Suprapubic skin (tissue), 4 donors: Measurements from ENCODE around the gene TPT1. TPM values are rescaled to one million over a fixed set of nuclear protein-coding genes. Genes with fewer than 3 reads are reported as not detected.

Experiments used
- DNase-seq, 2 donors: peaks; one replicate each; pipeline ENCODE4 v3.0.0-alpha.2; 2019; ENCODE audit warnings: low spot score in 2 of 2
- H3K27ac ChIP-seq: fragments of 200-600 bp; sonication (generic); one replicate; pipeline ENCODE4 v1.5.1; 2019
- H3K27me3 ChIP-seq: fragments of 200-600 bp; sonication (generic); one replicate; pipeline ENCODE4 v1.5.1; 2019
- H3K36me3 ChIP-seq: fragments of 200-600 bp; sonication (generic); one replicate; pipeline ENCODE4 v1.5.1; 2019
- H3K4me1 ChIP-seq: fragments of 200-600 bp; sonication (generic); one replicate; pipeline ENCODE4 v1.5.1; 2019
- H3K4me3 ChIP-seq: fragments of 200-600 bp; sonication (generic); one replicate; pipeline ENCODE4 v1.5.1; 2019; ENCODE audit warnings: mild to moderate bottlenecking
- H3K9me3 ChIP-seq: fragments of 200-600 bp; sonication (generic); one replicate; pipeline ENCODE4 v1.5.1; 2019
- EP300 ChIP-seq: sonication (generic); formaldehyde crosslinking; IDR thresholded peaks from one replicate; pipeline ENCODE4 v1.6.1; 2017; ENCODE audit warnings: antibody characterized with exemption
- POLR2A ChIP-seq, 2 donors: fragments of 450-650 bp; IDR thresholded peaks; one replicate each; pipeline ENCODE4 v1.6.1; 2017; ENCODE audit warnings: antibody characterized with exemption in 2 of 2, mild to moderate bottlenecking in 2 of 2, moderate library complexity in 2 of 2
- POLR2AphosphoS5 ChIP-seq, 3 donors: sonication (generic); formaldehyde crosslinking; IDR thresholded peaks; one replicate each; pipeline ENCODE4 v1.6.1; 2017; ENCODE audit warnings: antibody characterized with exemption in 3 of 3
- WGBS: methylation state at CpG from one replicate; pipeline ENCODE4 v1.1.5; 2018; 5-methylcytosine and 5-hydroxymethylcytosine counted together
- total RNA-seq, 4 donors: library from RNA; depleted of rRNA; stranded (reverse); fragments of >200 nt; gene quantifications; one replicate each; pipeline ENCODE4 v1.1.0, GENCODE V29; 2016
- TF ChIP-seq, protein P1 (sequence below), 2 donors: fragments of 200-600 bp in 1 of 2; fragments of 450-650 bp in 1 of 2; sonication (generic) in 1 of 2; IDR thresholded peaks; one replicate each; pipeline ENCODE4 v1.5.1; 2016 to 2019; ENCODE audit warnings: antibody characterized with exemption in 2 of 2, mild to moderate bottlenecking in 1 of 2, moderate library complexity in 1 of 2

The TPT1 gene
- total RNA-seq, 4 donors from 2014 or later = 1,947 to 2,729 (median 2,521) TPM

DNA sequence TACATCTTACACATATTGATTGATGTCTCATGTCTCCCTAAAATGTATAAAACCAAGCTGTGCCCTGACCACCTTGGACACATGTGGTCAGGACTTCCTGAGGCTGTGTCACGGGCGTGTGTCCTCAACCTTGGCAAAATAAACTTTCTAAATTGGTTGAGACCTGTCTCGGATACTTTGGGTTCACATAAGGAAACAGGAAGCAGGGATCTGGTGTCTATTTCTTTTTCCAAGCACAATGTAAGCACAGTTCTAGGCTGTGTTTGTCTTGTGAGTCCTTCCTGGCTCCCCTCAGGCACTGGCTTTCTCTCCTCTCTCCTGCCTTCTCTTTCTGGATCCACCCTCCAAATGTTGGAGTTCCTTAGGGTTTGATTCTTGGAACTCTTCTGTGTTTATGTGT, 27.6 kb upstream of the TPT1 start:
- 40% methylated on average over 3 of the region's 3 CpGs for WGBS
- Histone ChIP-seq H3K9me3 (no peaks in the 10 kb centered on the region), H3K4me3 (no peak overlapping the region), H3K27me3 (no peaks in the 10 kb centered on the region), H3K27ac (peak overlapping the region; percentile 55), H3K36me3 (peaks cover 6% of the 10 kb centered on the region), H3K4me1 (peaks cover 27% of the 10 kb centered on the region)
- no peak for DNase-seq
- TF ChIP-seq, protein P1, sequence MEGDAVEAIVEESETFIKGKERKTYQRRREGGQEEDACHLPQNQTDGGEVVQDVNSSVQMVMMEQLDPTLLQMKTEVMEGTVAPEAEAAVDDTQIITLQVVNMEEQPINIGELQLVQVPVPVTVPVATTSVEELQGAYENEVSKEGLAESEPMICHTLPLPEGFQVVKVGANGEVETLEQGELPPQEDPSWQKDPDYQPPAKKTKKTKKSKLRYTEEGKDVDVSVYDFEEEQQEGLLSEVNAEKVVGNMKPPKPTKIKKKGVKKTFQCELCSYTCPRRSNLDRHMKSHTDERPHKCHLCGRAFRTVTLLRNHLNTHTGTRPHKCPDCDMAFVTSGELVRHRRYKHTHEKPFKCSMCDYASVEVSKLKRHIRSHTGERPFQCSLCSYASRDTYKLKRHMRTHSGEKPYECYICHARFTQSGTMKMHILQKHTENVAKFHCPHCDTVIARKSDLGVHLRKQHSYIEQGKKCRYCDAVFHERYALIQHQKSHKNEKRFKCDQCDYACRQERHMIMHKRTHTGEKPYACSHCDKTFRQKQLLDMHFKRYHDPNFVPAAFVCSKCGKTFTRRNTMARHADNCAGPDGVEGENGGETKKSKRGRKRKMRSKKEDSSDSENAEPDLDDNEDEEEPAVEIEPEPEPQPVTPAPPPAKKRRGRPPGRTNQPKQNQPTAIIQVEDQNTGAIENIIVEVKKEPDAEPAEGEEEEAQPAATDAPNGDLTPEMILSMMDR (IDR thresholded peaks at IDR 0.05) = no peak
- TF ChIP-seq POLR2A (IDR thresholded peaks at IDR 0.05) = no peak
- TF ChIP-seq EP300 = no peak
- no peak for TF ChIP-seq POLR2AphosphoS5 (IDR thresholded peaks at IDR 0.05)

GRCh38 chr13:45368005-45368404, 27.0 kb upstream of the TPT1 start:
- TF ChIP-seq POLR2A (IDR thresholded peaks at IDR 0.05) (no peak), EP300 (no peak), POLR2AphosphoS5 (IDR thresholded peaks at IDR 0.05) (no peak)
- TF ChIP-seq, protein P1 (IDR thresholded peaks at IDR 0.05) = no peak
- Histone ChIP-seq H3K4me3 (no peak overlapping the region), H3K27ac (peak overlapping the region; percentile 55), H3K36me3 (peaks cover 6% of the 10 kb centered on the region), H3K27me3 (no peaks in the 10 kb centered on the region), H3K4me1 (peaks cover 27% of the 10 kb centered on the region), H3K9me3 (no peaks in the 10 kb centered on the region)
- no peak for DNase-seq
- 86% methylated on average over 4 of the region's 4 CpGs for WGBS

DNA sequence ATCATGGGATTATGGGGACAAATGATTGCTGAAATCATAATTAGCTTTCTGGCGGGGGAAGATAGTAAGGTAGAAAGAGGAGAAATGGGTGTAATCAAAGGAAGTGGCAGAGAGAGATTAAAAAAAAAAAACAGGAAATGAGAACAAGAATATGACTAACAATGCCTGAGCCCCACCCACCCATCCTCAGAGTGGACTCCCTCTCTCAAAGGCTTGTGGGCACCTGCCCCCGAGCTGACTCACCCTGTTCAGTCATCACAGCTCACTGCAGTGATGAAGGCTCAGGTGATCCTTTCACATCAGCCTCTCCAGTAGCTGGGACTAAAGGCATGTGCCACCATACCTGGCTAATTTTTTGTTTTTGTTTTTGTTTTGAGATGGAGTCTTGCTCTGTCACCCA, 26.4 kb upstream of the TPT1 start:
- no peaks in the 10 kb centered on the region for H3K27me3 ChIP-seq
- H3K36me3 ChIP-seq = peaks cover 6% of the 10 kb centered on the region
- H3K27ac ChIP-seq = peak overlapping the region; percentile 55
- no peak overlapping the region for H3K4me3 ChIP-seq
- H3K9me3 ChIP-seq = no peaks in the 10 kb centered on the region
- peaks cover 27% of the 10 kb centered on the region for H3K4me1 ChIP-seq
- WGBS = 30% methylated on average over 2 of the region's 2 CpGs
- DNase-seq = peak in 1 of 2 donors; percentile 76
- no peak for TF ChIP-seq POLR2A (IDR thresholded peaks at IDR 0.05)
- TF ChIP-seq POLR2AphosphoS5 (IDR thresholded peaks at IDR 0.05) = peak in 1 of 3 donors; percentile 9

DNA sequence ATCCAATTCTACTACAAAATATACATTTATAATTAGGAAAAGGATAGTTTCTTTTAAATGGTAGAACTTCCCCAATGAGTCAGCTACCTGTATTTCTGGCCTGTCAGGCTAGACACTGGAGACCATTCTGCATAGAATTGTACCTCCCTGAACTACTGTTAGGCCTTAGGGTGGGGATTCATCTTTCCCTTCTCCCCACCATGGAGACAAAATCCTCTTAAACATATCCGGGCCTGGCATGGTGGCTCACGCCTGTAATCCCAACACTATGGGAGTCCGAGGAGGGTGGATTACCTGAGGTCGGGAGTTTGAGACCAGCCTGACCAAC, 24.5 kb upstream of the TPT1 start:
- no peaks in the 10 kb centered on the region for H3K27me3 ChIP-seq
- 85% methylated on average over 2 of the region's 4 CpGs for WGBS
- no peak overlapping the region for H3K27ac ChIP-seq

DNA sequence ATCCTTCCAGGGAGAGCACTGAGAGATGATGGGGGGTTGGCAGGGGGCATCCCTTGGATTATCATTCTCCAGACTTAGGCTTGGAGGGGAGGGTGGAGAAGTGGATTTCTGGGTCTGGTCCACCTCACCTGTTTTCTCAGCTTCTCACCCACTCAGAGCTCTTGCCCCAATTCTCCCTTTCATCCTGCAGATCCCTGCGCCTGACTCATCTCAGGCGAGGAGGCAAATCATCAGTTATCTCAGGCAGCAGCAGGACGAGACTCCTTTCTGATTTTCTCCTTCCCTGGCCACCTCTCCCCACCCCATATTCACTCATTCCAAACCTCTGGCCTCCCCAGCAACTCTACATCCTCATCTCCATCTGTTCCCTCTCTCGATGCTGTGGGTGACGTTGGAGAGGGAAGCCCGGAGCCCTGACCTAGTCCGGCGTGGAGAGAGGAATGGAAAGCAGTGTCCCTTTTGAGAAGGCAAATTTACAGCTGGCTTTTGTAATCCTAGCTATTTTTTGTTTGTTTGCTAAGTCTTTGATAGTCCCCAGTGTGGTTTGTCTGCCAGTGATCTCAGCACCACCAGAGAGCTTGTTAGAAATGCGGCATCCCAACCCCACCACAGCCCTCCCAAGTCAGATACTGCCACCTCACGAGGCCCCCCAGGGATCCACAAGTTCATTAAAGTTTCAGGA, 24.0 kb upstream of the TPT1 start:
- H3K4me1 ChIP-seq = peaks cover 19% of the 10 kb centered on the region
- TF ChIP-seq POLR2AphosphoS5 (IDR thresholded peaks at IDR 0.05) (no peak), EP300 (no peak), POLR2A (IDR thresholded peaks at IDR 0.05) (no peak)
- TF ChIP-seq, protein P1 (IDR thresholded peaks at IDR 0.05) = no peak
- H3K9me3 ChIP-seq = no peaks in the 10 kb centered on the region
- no peak for DNase-seq
- H3K36me3 ChIP-seq = peaks cover 9% of the 10 kb centered on the region
- no peak overlapping the region for H3K27ac ChIP-seq
- no peak overlapping the region for H3K4me3 ChIP-seq
- H3K27me3 ChIP-seq = no peaks in the 10 kb centered on the region
- WGBS = 88% methylated on average over 10 of the region's 10 CpGs

More for the DNA sequence above, 24.5 kb upstream of the TPT1 start:
- Histone ChIP-seq H3K4me3 (no peak overlapping the region), H3K9me3 (no peaks in the 10 kb centered on the region), H3K4me1 (peaks cover 19% of the 10 kb centered on the region), H3K36me3 (peaks cover 9% of the 10 kb centered on the region)
- TF ChIP-seq, protein P1 (IDR thresholded peaks at IDR 0.05) = no peak
- no peak for TF ChIP-seq POLR2A (IDR thresholded peaks at IDR 0.05)
- TF ChIP-seq EP300 = no peak
- no peak for TF ChIP-seq POLR2AphosphoS5 (IDR thresholded peaks at IDR 0.05)
- DNase-seq = no peak
